Measurements from ENCODE around the gene MLLT3. TPM values are rescaled to one million over a fixed set of nuclear protein-coding genes. Genes with fewer than 3 reads are reported as not detected.

Gene MLLT3
- total RNA-seq, 1 experiment from 2014 or later, result 24.4 TPM

DNA sequence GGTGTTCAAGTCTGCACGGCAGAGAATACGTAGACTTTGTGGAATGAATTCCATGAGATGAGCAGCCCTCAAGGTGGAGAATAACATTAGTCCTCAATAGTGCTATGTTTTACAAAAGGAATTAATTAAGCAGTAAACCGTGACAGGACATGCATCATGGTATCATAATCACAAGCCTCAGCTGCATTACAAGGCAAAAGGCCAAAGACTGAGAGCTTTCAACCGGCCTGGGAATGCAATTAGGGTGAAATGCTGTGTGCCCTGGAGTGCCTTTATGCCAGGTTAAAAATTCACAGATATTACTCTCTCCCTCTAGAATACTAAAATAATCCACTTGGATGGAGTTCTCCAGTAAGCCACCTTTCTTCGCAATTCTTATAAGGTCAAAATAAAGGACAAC, 270.6 kb downstream of the MLLT3 start:
- ChIA-PET CTCF (no interaction called here), POLR2A (no interaction called here)
- no peaks in the 10 kb centered on the region for H3K4me1 Mint-ChIP-seq (ENCODE audit: low read depth, unreplicated experiment)
- no peak overlapping the region for H3K4me3 ChIP-seq (ENCODE audit: low read depth, low read length)
- no peaks in the 10 kb centered on the region for H3K9me3 Mint-ChIP-seq (ENCODE audit: unreplicated experiment)
- TF ChIP-seq, protein P1, sequence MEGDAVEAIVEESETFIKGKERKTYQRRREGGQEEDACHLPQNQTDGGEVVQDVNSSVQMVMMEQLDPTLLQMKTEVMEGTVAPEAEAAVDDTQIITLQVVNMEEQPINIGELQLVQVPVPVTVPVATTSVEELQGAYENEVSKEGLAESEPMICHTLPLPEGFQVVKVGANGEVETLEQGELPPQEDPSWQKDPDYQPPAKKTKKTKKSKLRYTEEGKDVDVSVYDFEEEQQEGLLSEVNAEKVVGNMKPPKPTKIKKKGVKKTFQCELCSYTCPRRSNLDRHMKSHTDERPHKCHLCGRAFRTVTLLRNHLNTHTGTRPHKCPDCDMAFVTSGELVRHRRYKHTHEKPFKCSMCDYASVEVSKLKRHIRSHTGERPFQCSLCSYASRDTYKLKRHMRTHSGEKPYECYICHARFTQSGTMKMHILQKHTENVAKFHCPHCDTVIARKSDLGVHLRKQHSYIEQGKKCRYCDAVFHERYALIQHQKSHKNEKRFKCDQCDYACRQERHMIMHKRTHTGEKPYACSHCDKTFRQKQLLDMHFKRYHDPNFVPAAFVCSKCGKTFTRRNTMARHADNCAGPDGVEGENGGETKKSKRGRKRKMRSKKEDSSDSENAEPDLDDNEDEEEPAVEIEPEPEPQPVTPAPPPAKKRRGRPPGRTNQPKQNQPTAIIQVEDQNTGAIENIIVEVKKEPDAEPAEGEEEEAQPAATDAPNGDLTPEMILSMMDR (IDR thresholded peaks at IDR 0.05; ENCODE audit: insufficient read depth in 1 of 2, low read depth in 1 of 2, low read length in 1 of 2, severe bottlenecking in 1 of 2, unreplicated experiment in 1 of 2), result no peak
- peaks cover 16% of the 10 kb centered on the region for H3K36me3 Mint-ChIP-seq (ENCODE audit: insufficient read depth, unreplicated experiment)
- H3K27me3 Mint-ChIP-seq (ENCODE audit: insufficient read depth, unreplicated experiment), result no peaks in the 10 kb centered on the region
- no peak overlapping the region for H3K27ac Mint-ChIP-seq (ENCODE audit: unreplicated experiment)
- BruUV-seq (replicated peaks), result no TSS peak
- H3K4me3 Mint-ChIP-seq (ENCODE audit: unreplicated experiment), result no peak overlapping the region
- H3K27me3 ChIP-seq (replicated peaks; ENCODE audit: control insufficient read depth, insufficient read depth, low read length), result no peaks in the 10 kb centered on the region
- DNase-seq, result no peak
- H3K9me3 ChIP-seq, result no peaks in the 10 kb centered on the region
- intact Hi-C loops (cut with micrococcal nuclease; ENCODE audit: unreplicated experiment), result loop anchor here (10.0 kb wide), 1 partner anchor 433 kb away; no protein-coding TSS in a partner anchor
- 0 out of 2 replicates have a peak, but pooled peaks cover 3% of the 10 kb centered on the region for H3K4me1 ChIP-seq
- H3K36me3 ChIP-seq (ENCODE audit: control insufficient read depth, insufficient read depth, low read length), result no peaks in the 10 kb centered on the region

DNA sequence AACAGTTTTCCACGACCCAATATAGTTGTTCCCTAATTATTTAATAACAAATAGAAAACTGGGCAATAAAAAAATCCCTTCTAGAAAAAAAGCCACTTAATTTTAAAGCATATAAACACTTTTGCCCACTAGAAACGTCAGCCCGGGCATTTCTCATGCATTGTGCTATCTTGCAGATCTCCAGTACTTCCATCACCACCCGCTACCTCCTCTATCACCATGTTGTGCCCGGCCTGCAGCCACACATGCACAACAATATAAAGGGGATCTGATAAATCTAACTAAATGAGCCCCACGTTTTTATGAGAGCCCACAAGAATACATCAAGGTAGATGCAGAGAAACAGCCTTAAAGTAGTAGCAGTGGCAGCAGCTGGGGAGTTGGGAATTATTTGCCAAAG, 272.7 kb downstream of the MLLT3 start:
- no peaks in the 10 kb centered on the region for H3K4me1 ChIP-seq
- intact Hi-C loops (cut with micrococcal nuclease; ENCODE audit: unreplicated experiment), result no loop called here
- no peaks in the 10 kb centered on the region for H3K27me3 ChIP-seq (replicated peaks; ENCODE audit: control insufficient read depth, insufficient read depth, low read length)
- H3K27me3 Mint-ChIP-seq (ENCODE audit: insufficient read depth, unreplicated experiment), result no peaks in the 10 kb centered on the region
- POLR2A ChIA-PET, result no interaction called here
- CTCF ChIA-PET, result no interaction called here
- H3K27ac Mint-ChIP-seq (ENCODE audit: unreplicated experiment), result no peak overlapping the region
- no TSS peak for BruUV-seq (replicated peaks)
- H3K4me3 Mint-ChIP-seq (ENCODE audit: unreplicated experiment), result no peak overlapping the region
- no peaks in the 10 kb centered on the region for H3K36me3 ChIP-seq (ENCODE audit: control insufficient read depth, insufficient read depth, low read length)
- H3K36me3 Mint-ChIP-seq (ENCODE audit: insufficient read depth, unreplicated experiment), result peaks cover 16% of the 10 kb centered on the region
- TF ChIP-seq, protein P1 (IDR thresholded peaks at IDR 0.05; ENCODE audit: insufficient read depth in 1 of 2, low read depth in 1 of 2, low read length in 1 of 2, severe bottlenecking in 1 of 2, unreplicated experiment in 1 of 2), result no peak
- no peak for DNase-seq
- no peaks in the 10 kb centered on the region for H3K4me1 Mint-ChIP-seq (ENCODE audit: low read depth, unreplicated experiment)
- H3K9me3 Mint-ChIP-seq (ENCODE audit: unreplicated experiment), result no peaks in the 10 kb centered on the region
- no peaks in the 10 kb centered on the region for H3K9me3 ChIP-seq
- H3K4me3 ChIP-seq (ENCODE audit: low read depth, low read length), result no peak overlapping the region

DNA sequence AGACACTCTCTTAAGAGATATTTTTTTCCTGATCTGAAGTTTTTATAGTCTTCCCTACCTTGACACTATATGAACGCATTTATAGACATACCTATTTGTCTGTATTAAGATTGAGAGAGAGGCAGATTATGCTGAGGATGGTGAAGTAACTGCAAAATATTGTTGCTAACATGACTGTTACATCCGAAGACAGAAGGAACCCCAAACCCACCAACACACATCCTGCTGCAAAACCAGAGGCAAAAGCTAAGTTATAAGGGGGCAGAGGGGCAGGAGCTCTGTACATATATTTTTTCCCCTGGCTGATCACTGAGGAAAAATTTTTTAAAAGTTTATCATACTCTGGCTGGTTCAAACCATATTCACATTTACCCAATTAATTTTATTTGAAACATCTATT, 279.0 kb downstream of the MLLT3 start:
- no peaks in the 10 kb centered on the region for H3K27me3 Mint-ChIP-seq (ENCODE audit: insufficient read depth, unreplicated experiment)
- Histone ChIP-seq H3K4me1 (no peaks in the 10 kb centered on the region), H3K27me3 (replicated peaks; ENCODE audit: control insufficient read depth, insufficient read depth, low read length) (no peaks in the 10 kb centered on the region), H3K9me3 (no peaks in the 10 kb centered on the region), H3K4me3 (ENCODE audit: low read depth, low read length) (no peak overlapping the region), H3K36me3 (ENCODE audit: control insufficient read depth, insufficient read depth, low read length) (no peaks in the 10 kb centered on the region)
- no peak overlapping the region for H3K27ac Mint-ChIP-seq (ENCODE audit: unreplicated experiment)
- TF ChIP-seq, protein P1 (IDR thresholded peaks at IDR 0.05; ENCODE audit: insufficient read depth in 1 of 2, low read depth in 1 of 2, low read length in 1 of 2, severe bottlenecking in 1 of 2, unreplicated experiment in 1 of 2), result no peak
- intact Hi-C loops (cut with micrococcal nuclease; ENCODE audit: unreplicated experiment), result no loop called here
- no peak for DNase-seq
- CTCF ChIA-PET, result no interaction called here
- BruUV-seq (replicated peaks), result no TSS peak
- H3K4me1 Mint-ChIP-seq (ENCODE audit: low read depth, unreplicated experiment), result no peaks in the 10 kb centered on the region
- no peaks in the 10 kb centered on the region for H3K9me3 Mint-ChIP-seq (ENCODE audit: unreplicated experiment)
- peaks cover 5% of the 10 kb centered on the region for H3K36me3 Mint-ChIP-seq (ENCODE audit: insufficient read depth, unreplicated experiment)
- no peak overlapping the region for H3K4me3 Mint-ChIP-seq (ENCODE audit: unreplicated experiment)
- POLR2A ChIA-PET, result no interaction called here

Data from Caco-2 (cell line).